HG02885 (cell line): ENCODE measurements around the gene METTL24.
"Not testable (repeated sequence)": the region's sequence is repeated elsewhere in the genome, so short reads cannot be mapped to it uniquely, and the experiment has no call there.

Experiments used
- ATAC-seq: cut with Tn5 transposase; IDR thresholded peaks from one replicate; pipeline ENCODE4 v1.9.1; 2021; ENCODE audit warnings: mild to moderate bottlenecking; ENCODE audit not compliant: unreplicated experiment, poor library complexity

The METTL24 gene

DNA sequence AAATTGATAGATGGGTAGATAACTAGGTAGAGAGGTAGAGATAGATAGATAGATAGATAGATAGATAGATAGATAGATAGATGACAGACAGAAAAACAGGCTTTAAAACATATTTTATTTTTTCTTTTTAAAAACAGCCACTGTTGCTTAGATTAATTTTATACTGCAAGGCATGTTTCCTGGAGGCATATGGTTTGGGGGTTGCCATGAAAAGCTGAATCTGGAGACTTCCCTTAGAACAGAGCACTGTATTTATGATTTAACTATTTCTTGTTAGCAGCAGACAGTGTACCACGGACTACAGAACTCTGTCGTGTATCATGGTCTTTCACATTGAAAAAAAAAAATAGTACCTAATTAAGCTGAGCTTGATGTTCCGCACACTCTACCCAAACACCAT is 38.8 kb downstream of the METTL24 start:
- ATAC-seq, result no peak

DNA sequence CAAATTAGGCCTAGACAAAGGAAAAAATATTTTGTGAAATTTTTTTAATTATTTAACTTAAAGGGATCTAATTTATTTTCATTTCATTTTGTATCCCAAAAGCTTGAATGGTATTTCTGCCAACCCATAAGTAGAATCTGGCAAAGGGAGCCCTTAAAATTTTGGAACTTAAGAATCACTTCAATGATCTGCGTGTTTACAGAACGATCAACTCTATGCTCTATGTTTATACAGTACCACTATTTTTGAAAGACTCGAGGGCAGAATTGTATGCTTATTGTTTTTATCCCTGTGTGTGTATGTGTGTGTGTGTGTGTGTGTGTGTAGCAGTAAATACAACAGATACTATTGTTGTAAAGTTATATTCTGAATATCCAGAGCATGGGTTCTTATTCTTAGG is 39.2 kb downstream of the METTL24 start:
- no peak for ATAC-seq

DNA sequence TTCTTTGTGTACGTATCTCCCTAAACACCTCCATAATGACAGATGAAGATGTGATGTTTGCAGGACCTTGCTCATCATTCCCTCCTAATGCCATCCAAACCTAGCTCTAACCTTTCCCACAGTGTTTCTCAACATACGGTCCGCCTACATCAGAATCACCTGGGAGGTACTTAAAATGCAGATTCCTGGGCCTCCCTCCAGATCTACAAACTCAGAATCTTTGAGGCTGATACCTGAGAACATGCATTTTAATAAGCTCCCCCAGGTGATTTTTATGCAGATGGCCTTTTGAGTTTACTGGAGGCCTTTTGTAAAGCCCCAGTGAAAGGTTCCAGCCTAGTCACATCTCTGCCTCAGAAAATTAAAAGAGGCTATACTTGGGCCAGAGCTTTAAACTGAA is 40.5 kb downstream of the METTL24 start:
- ATAC-seq, result no peak

DNA sequence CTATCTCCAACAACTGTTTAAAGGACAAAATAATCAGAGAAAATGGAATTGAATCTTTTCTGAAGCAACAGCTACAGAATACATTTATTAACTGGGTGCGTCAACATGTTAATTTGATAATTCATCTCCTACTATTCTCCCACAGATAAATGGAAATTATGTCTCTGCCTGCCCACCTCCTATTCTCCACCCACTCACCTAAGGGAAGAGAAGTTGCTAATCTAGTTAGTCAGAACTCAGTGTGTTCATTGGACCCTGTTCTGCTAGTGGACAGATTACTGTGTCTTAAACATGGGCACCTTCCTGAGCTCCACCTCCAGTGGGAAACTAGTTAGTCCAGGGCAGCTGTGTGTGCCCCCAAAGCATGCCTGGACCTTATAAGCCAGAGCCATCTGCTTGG is 41.0 kb downstream of the METTL24 start:
- ATAC-seq, result no peak

DNA sequence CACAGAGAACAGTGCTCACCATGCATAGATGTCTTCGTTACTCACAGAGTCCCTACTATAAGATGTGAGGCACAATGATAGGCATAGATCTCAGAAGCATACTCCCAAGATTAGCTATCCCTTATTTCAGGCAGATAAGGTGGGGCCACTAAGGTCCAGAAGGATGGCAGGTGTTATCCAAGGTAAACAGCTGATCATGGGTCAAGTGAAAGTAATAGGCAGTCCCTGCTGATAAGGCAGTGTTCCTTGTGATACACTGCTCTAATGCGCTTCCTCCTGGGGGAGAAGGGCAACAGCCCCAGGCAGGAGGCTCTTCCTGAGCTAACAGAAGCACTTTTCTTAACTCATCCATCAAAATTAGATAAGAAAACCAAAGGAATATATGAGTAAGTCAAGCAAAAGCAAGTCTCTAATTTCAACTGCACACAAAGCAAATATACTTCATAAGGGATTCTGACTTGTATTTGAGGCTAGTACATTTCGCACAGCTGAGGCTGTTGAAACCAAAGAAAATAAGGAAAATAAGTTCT is 42.2 kb downstream of the METTL24 start:
- no peak for ATAC-seq

DNA sequence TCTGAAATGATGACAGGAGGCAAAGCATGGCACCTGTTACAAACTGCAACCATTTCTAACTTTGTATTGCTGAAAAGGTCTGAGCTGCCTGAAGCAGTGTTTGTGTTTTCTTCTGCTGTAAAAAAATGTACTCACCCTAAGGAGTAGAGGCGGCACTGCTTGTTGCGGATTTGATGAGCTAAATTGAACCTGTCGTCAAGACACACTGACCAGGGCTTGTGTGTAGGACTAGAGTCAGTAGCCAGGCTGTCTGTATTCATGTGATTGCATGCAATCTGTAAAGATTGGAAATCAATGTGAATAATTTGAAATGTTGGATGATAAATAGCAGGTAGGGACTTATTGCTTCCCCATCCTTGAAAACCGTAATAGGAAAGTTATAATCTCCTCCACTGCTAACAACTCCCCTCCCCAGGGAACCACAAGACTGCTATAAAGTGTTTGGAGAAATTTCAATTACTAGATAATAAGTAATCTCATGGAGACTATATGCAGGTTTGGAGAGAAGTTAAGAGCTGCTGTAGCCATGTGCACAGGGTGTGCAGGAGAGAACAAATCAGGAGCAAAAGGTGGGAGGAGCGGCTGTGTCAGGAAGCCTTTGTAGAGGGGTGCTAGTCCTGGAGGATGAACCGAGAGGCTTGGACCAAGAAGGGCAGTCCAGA is 42.8 kb downstream of the METTL24 start:
- ATAC-seq, result no peak

DNA sequence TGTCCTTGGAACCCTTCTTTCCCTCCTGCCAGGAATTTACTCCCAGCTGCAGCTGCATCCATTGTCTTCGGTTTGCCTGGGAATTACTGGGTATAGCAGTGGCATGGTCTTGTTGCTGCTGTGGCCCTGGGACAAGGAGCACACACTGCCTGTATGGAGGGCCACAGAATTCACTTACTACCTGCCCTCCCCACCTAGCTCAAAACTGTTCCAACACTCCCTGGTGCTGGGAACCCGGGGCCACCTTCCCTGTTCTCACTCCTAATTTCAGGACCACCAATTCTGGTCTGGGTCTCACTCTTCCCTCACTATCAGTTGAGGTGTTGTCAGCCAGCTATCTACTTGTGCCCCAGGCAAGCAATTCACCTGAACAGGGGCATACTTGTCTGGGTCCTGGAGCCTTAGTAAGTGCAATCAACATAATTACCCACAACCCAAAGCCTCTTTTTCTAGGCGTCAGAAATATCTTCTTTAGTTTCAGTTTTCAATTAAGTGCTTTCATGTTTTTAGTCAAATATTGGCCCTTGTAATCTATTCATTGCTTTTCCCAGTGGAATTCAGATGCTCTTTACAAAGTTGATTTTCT is 47.2 kb downstream of the METTL24 start:
- ATAC-seq, result no peak

DNA sequence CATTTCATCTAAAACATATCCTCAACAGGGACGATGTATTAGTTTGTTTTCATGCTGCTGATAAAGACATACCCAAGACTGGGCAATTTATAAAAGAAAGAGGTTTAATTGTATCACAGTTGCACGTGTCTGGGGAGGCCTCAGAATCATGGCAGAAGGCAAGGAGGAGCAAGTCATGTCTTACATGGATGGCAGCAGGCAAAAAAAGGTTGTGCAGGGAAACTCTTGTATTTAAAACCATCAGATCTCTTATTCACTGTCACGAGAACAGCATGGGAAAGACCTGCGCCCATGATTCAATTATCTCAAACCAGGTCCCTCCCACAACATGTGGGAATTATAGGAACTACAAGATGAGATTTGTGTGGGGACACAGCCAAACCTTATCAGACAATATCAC is 48.7 kb downstream of the METTL24 start:
- ATAC-seq, result not testable (repeated sequence)

DNA sequence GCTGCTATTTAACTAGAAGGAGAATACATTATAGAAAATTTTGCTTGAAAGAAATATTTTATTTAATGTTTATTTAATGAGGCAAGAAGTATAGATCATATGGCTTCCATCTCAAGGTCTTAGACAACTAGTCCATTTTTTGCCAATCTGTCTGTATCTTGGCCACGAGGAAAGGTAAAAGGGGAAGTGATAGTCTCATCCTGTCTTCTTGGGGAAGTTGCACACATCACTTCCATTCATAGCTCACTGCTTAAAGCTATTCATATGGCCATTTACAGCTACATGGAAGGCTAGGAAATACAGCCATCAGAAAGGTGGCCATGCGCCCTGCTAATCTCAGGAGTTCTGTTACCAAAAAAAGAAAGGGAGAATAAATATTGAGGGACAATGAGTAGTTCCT is 50.8 kb downstream of the METTL24 start:
- peak; percentile 42 for ATAC-seq

DNA sequence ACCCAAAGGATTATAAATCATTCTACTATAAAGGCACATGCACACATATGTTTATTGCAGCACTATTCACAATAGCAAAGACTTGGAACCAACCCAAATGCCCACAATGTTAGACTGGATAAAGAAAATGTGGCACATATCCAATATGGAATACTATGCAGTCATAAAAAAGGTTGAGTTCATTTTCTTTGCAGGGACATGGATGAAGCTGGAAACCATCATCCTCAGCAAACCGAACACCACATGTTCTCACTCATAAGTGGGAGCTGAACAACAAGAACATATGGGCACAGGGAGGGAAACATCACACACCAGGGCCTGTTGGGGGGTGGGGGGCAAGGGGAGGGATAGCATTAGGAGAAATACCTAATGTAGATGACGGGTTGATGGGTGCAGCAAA is 52.3 kb downstream of the METTL24 start:
- ATAC-seq, result not testable (repeated sequence)

DNA sequence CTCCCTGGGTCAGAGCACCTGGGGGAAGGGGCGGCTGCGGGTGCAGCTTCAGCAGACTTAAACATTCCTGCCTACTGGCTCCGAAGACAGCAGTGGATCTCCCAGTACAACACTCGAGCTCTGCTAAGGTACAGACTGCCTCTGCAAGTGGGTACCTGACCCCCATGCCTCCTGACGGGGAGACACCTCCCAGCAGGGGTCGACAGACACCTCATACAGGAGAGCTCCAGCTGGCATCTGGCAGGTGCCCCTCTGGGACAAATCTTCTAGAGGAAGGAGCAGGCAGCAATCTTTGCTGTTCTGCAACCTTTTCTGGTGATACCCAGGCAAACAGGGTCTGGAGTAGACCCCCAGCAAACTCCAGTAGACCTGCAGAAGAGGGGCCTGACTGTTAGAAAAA is 54.5 kb downstream of the METTL24 start:
- ATAC-seq, result not testable (repeated sequence)

DNA sequence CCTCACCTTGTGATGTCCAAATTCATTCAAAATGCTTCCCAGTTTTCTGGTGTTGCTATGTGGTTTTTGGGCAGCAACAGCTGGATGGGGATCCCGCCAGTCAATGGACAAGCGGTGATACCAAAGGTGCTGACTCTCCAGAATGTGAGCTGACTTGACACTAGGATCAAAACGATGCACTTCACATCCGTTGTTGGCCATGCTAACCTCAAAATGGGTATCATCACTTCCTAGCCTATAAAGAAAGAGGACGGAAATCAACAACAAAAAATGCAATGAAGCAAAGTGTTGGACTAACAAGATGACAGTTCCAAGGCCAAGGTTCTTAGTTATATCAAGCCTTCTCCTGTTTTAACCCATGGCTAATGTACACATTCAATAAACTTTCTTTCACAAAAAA is 59.2 kb downstream of the METTL24 start:
- no peak for ATAC-seq

DNA sequence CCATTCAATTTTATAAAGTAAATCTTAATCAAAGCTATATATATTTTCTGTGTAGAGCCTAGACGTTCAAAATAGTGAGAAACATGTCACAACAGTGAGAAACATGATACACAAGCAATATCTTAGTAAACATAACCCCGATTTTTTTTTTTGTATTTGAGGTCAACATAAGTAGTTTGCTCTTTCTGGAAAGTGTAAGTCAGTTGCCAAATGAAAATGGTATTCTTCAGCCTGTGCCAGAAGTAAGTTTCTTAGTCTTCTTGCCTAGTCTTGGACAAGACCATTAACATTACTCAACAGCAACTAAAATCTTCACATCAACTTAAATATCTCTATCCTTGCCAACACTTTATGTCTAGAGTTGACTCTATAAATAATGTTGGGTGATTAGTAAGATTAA is 59.7 kb downstream of the METTL24 start:
- no peak for ATAC-seq

DNA sequence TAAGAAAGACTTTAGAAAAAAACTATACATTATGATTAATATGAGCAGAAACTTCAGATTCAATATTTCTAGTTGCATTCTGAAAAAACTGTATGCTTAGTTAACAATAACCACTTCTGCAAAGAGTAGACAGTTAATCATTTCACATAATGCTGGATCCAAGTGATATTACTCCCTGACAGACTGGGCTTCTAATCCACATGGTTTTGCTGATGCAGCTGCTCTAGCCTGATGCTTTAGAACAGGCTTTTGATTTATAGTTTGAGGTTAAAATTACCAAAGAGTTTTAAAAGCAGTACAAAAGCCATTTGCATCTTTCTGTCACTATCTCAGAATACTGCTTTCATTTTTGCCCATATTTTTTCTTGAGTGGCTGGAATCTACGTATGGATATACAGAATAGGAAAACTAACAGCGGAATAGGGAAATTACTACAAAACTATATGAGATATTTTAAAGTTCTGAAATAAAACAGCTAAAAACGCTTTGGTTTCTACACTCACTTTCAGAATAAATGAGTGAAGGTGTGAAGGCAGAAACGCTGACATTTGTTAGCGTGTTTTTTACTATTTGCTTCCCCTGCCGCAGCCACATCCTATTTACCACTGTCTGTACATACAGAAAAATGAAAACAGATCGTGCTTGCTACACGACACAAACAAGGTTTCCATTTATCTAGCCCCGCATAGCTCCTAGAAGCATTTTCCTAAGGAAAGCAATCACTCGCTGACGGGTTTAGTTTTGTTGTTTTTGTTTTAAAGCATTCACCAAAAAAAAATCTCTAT is 61.7 kb downstream of the METTL24 start:
- ATAC-seq, result no peak

DNA sequence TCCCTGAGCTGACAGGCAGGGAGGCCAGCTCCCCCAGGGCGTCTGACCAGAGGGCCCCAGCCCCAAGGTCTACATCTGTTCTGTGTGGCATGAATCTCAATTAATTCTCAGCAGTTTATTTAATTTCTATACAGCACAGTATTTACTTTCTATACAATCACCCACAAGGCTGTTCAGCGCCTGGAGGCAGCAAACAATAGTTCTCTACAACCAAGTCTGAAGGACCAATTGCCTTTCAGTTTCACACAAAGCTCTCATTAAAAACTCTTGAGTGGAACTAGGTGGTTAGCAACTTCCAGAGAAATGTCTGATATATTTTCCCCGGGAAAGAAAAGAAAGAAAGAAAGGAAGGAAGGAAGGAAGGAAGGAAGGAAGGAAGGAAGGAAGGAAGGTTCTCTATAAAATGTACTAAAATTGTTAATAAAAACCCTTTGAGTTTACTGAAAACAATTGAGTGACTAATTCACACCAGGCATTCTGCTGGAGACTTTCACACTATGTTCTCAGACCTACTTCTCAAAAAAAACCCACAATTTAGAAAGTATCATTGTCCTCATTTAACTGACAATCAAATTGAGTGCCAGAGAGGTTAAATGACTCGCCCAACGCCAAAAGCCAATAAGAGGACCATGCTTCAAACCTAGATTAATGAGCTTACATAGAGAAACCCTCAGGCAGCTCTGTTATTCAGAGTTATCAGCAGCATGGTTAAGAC is 62.5 kb downstream of the METTL24 start:
- no peak for ATAC-seq

DNA sequence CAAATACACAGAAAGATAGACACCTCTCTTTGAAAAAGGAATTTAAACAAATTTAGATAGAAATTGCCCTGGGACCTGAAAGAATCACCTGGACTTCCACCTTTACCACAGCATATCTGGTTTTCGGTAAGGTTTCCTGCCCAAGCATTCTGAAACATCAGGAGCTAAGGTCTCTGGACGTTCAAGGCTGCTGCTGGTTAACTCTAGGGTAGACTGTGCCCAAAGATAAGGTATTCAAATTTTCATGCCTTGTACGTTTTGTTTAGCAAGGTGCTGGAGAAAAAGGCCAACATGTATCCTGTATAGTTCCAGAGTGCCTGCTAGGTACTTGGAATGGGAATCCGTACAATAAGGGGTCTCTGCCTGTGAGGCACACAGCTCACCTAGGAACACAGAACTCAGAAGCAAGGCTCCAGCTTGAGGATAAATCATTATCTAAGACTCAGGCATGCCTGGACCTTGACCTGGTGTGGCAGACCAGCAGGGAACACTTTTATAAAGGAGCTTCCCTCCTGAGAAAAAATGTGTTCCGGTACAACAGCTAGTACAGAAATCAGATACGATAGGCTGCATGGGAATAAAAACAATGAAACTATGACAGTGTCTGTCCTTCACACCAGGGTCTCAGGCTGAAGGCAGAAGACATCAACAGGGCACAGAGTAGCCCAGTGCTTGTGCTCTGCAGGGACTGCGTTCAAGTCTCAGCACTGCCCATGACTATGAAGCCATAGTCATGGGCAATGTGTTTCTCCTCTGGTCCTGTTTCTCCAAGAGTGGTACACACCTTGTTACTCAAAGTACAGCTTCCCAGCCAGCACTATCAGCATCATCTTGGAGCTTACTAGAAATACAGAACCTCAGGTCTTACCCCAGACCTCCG is 70.4 kb downstream of the METTL24 start:
- no peak for ATAC-seq

DNA sequence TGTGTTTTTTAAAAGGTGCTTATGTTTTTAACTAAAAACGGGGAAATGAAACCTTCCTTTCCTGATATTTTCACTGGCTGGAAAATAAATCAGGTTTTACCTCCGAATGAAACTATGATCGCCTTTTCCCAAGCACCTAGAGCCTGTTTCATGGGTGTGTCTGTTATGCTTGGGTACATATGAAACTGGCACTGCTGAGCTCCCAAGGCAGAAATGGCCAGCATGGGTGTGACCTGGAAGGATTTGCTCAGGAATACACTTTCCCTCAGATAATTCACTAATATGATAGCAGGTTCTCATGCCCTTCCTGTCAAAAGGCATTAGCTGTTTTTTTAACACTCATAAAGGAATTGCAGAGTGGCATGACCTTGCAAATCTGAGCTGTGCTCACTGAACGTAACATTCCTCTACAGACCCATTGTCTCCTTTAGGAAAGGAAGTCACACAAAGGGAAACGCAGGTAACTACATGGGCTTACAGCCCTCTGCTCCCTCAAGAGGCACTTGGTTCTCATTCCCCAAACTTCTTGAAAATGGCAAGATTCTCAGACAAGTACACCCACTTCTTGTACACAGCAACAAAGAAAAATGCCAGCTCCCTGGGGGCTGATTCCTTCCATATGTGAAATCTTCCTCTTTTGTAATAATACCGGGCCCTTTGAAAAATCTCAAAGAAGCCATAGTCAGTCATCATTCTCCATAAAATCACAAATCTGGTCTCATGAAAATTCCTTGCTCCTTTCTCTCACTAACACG is 72.7 kb downstream of the METTL24 start:
- ATAC-seq, result no peak

DNA sequence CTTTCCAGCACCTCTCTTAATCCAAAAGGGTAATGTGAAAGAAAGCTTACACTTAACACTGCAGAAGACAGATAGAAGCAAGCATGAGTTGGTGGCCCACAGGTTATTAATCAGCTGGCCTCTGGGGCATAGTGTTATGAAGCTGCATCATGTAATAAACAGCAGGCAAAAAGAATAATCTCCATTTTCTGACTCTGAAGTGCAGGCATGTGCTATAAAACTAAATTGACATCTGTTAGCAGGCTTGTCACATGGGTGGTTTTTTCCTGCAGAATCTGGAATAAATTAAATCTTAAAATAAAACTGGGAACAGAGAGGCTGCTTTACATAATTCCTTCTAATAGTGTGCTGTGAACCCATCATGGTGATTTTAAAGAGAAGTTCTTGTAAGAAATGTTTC is 73.3 kb downstream of the METTL24 start:
- ATAC-seq, result no peak

DNA sequence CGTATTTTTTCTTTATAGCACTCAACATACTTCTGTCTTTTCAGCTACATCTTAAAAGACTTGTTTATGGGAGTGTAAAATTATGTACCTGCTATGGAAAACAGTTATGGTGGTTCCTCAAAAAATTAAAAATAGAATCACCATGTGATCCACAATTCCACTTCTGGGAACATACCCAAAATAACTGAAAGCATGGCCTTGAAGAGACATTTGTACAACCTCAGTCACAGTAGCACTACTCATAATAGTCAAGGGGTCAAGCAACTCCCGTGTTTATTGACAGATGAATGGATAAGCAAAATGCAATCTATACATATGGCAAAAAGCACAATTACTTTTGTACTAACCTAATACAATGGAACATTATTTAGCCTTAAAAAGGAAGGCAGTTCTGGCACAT is 74.5 kb downstream of the METTL24 start:
- no peak for ATAC-seq
